GM23338 (cell line): Measurements from ENCODE around the gene BRSK2. TPM values are rescaled to one million over a fixed set of nuclear protein-coding genes. Genes with fewer than 3 reads are reported as not detected.
A peak's percentile ranks its signal among the peaks of the same experiment; 100 is the strongest.

Experiments
- ATAC-seq: fragments of 200-7000 bp; cut with Tn5 transposase; 3 replicates; pipeline ENCODE4 v1.9.1; 2020
- DNase-seq: peaks from one replicate; pipeline ENCODE4 v3.0.0-alpha.2; 2015; ENCODE audit warnings: low spot score
- H2AFZ ChIP-seq: fragments of 200-600 bp; sonication (generic); 2 replicates; pipeline ENCODE4 v1.8.0; 2016; ENCODE audit warnings: antibody characterized with exemption, mild to moderate bottlenecking, moderate library complexity
- H3F3A ChIP-seq: fragments of 200-600 bp; sonication (generic); replicated peaks from 2 replicates; pipeline ENCODE4 v1.8.0; 2017; ENCODE audit warnings: antibody characterized with exemption, mixed run types, low read depth
- H3K27ac ChIP-seq: fragments of 200-600 bp; sonication (generic); 2 replicates; pipeline ENCODE4 v1.6.1; 2016; ENCODE audit warnings: low read depth
- H3K27me3 ChIP-seq: fragments of 200-600 bp; sonication (generic); 2 replicates; pipeline ENCODE4 v1.8.0; 2016; ENCODE audit warnings: mild to moderate bottlenecking, mixed run types, moderate library complexity; ENCODE audit not compliant: insufficient read depth
- H3K36me3 ChIP-seq: fragments of 200-600 bp; sonication (generic); 2 replicates; pipeline ENCODE4 v1.8.0; 2016; ENCODE audit warnings: mild to moderate bottlenecking; ENCODE audit not compliant: insufficient read depth
- H3K4me1 ChIP-seq: fragments of 200-600 bp; sonication (generic); 2 replicates; pipeline ENCODE4 v1.8.0; 2016; ENCODE audit warnings: mild to moderate bottlenecking, moderate library complexity; ENCODE audit not compliant: insufficient read depth
- H3K4me2 ChIP-seq: fragments of 200-600 bp; sonication (generic); 2 replicates; pipeline ENCODE4 v1.7.1; 2017; ENCODE audit warnings: mixed run types
- H3K4me3 ChIP-seq: fragments of 200-600 bp; sonication (generic); 2 replicates; pipeline ENCODE4 v1.6.1; 2016; ENCODE audit warnings: mixed run types
- H3K79me2 ChIP-seq: fragments of 200-600 bp; sonication (generic); replicated peaks from 2 replicates; pipeline ENCODE4 v1.8.0; 2017; ENCODE audit warnings: mild to moderate bottlenecking; ENCODE audit not compliant: insufficient read depth
- H3K9me2 ChIP-seq: fragments of 200-600 bp; sonication (generic); 2 replicates; pipeline ENCODE4 v1.8.0; 2017; ENCODE audit not compliant: insufficient read depth
- H4K20me1 ChIP-seq: fragments of 200-600 bp; sonication (generic); replicated peaks from 2 replicates; pipeline ENCODE4 v1.8.0; 2017; ENCODE audit warnings: mild to moderate bottlenecking; ENCODE audit not compliant: insufficient read depth
- H3K27ac Mint-ChIP-seq: 2 replicates; pipeline ENCODE4 v1.8.0; 2020; ENCODE audit warnings: inconsistent platforms, mild to moderate bottlenecking, moderate library complexity, mixed read lengths
- H3K27me3 Mint-ChIP-seq: 3 replicates; pipeline ENCODE4 v1.8.0; 2022; ENCODE audit warnings: low read depth, mild to moderate bottlenecking, moderate library complexity, mixed read lengths, inconsistent platforms; ENCODE audit not compliant: insufficient read depth, poor library complexity
- H3K36me3 Mint-ChIP-seq: 3 replicates; pipeline ENCODE4 v1.8.0; 2021; ENCODE audit warnings: low read depth, mild to moderate bottlenecking, inconsistent platforms, moderate library complexity, mixed read lengths
- H3K4me1 Mint-ChIP-seq: 3 replicates; pipeline ENCODE4 v1.8.0; 2020; ENCODE audit warnings: mild to moderate bottlenecking, inconsistent platforms, mixed read lengths
- H3K4me3 Mint-ChIP-seq: 3 replicates; pipeline ENCODE4 v1.8.0; 2021; ENCODE audit warnings: moderate library complexity, mild to moderate bottlenecking, inconsistent platforms, mixed read lengths
- H3K9me3 Mint-ChIP-seq: 3 replicates; pipeline ENCODE4 v1.8.0; 2020; ENCODE audit warnings: moderate library complexity, mild to moderate bottlenecking, inconsistent platforms, mixed read lengths
- ETS1 ChIP-seq: IDR thresholded peaks from 2 replicates; pipeline ENCODE4 v1.6.1; 2016; ENCODE audit warnings: antibody characterized with exemption
- STAT1 ChIP-seq: IDR thresholded peaks from one replicate; pipeline ENCODE4 v1.6.1; 2016; ENCODE audit warnings: antibody characterized with exemption; ENCODE audit not compliant: unreplicated experiment
- ZNF331 ChIP-seq: fragments of 250-450 bp; sonication (Bioruptor Pico); IDR thresholded peaks from 2 replicates; pipeline ENCODE4 v1.5.0; 2020; ENCODE audit warnings: low read depth, mild to moderate bottlenecking, moderate library complexity
- ZNF462 ChIP-seq: fragments of 250-450 bp; sonication (Bioruptor Pico); IDR thresholded peaks from 2 replicates; pipeline ENCODE4 v1.5.0; 2020; ENCODE audit warnings: mild to moderate bottlenecking, moderate library complexity
- polyA plus RNA-seq: library from polyadenylated mRNA; unstranded; fragments of >200 nt; fragmentation: Nextera tagmentation; extraction: Ambion mirVana; gene quantifications from 2 replicates; pipeline ENCODE4 v1.2.1, GENCODE V29; 2016
- total RNA-seq: library from RNA; depleted of rRNA; stranded (reverse); fragments of >200 nt; shearing (Covaris generic); gene quantifications from 2 replicates; pipeline ENCODE4 v1.2.3, GENCODE V29; 2014

BRSK2 gene
- total and polyA plus RNA-seq, 2 experiments from 2014 or later = 7.2 to 20.3 TPM

- Histone ChIP-seq H2AFZ (peak overlapping the region; percentile 52), H3K27ac (no peak overlapping the region), H3K79me2 (peaks cover 25% of the 10 kb centered on the region), H4K20me1 (no peaks in the 10 kb centered on the region; the same call in none of the 2 replicates), H3K4me1 (peaks cover 3% of the 10 kb centered on the region; the same call in 1 of the 2 replicates), H3K4me2 (peak overlapping the region; percentile 94), H3F3A (no peaks in the 10 kb centered on the region), H3K36me3 (no peaks in the 10 kb centered on the region), H3K4me3 (peak overlapping the region; percentile 77), H3K9me2 (no peaks in the 10 kb centered on the region), H3K27me3 (0 out of 2 replicates have a peak, but pooled peaks cover 4% of the 10 kb centered on the region)
- DNase-seq (peak; percentile 67), ATAC-seq (peak; percentile 28)
- H3K27ac Mint-ChIP-seq = no peak overlapping the region
- H3K4me3 Mint-ChIP-seq = peak overlapping the region; percentile 76
- peaks cover 18% of the 10 kb centered on the region for H3K4me1 Mint-ChIP-seq
- peaks cover 4% of the 10 kb centered on the region; the same call in 1 of the 3 replicates for H3K9me3 Mint-ChIP-seq
- no peak for TF ChIP-seq ZNF331 (CRISPR knock-in tag)
- TF ChIP-seq ETS1 = no peak
- no peak for TF ChIP-seq STAT1
- no peak for TF ChIP-seq ZNF462
- H3K36me3 Mint-ChIP-seq = peaks cover 8% of the 10 kb centered on the region; the same call in 1 of the 3 replicates
- H3K27me3 Mint-ChIP-seq = peaks cover 29% of the 10 kb centered on the region
Measured at GRCh38 chr11:1388763-1389102, 1.0 kb upstream of the BRSK2 start.
